Sigmoid colon (tissue), 4 donors: ENCODE results near the gene CDHR5.

Experiments used
- EP300 ChIP-seq, 4 donors: sonication (generic); formaldehyde crosslinking; IDR thresholded peaks; one replicate each; pipeline ENCODE4 v1.6.1; 2017; ENCODE audit warnings: antibody characterized with exemption in 4 of 4
- POLR2A ChIP-seq, 2 donors: fragments of 450-650 bp; IDR thresholded peaks; one replicate each; pipeline ENCODE4 v1.6.1; 2016; ENCODE audit warnings: antibody characterized with exemption in 2 of 2, mild to moderate bottlenecking in 2 of 2, moderate library complexity in 2 of 2
- TF ChIP-seq, protein P1 (sequence below), 4 experiments: fragments of 450-650 bp in 3 of 4; fragments of 200-600 bp in 1 of 4; IDR thresholded peaks; one replicate each; pipeline ENCODE4 v1.5.1; 2016 to 2019; ENCODE audit warnings: antibody characterized with exemption in 4 of 4, mild to moderate bottlenecking in 3 of 4, moderate library complexity in 2 of 4

DNA sequence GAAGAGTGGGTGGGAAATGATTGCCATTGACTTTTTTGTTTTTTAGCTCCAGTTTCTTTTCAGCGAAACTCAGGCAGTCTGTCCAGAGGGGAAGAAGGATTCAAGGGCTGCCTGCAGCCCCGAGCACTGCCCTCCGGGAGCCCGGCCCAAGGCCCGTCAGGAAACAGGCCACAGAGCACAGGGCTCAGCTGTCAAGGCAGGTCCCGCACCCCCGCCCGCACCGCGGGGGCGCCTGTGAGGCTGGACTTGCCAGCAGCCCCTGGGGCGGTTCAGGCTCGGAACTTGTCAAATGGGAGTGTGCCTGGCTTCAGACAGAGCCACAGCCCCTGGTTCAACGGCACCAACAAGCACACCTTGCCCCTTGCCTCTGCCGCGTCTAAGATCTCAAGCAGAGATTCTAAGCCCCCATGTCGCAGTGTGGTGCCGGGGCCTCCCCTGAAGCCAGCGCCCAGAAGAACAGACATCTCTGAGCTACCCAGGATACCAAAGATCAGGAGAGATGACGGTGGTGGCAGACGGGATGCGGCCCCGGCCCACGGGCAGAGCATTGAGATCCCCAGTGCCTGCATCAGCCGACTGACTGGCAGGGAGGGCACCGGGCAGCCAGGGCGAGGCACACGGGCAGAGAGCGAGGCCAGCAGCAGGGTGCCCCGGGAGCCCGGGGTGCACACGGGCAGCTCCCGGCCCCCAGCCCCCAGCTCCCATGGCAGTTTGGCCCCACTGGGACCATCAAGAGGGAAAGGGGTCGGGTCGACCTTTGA lies 17.6 kb downstream of the CDHR5 start:
- TF ChIP-seq EP300 (IDR thresholded peaks at IDR 0.05): no peak
- TF ChIP-seq, protein P1, sequence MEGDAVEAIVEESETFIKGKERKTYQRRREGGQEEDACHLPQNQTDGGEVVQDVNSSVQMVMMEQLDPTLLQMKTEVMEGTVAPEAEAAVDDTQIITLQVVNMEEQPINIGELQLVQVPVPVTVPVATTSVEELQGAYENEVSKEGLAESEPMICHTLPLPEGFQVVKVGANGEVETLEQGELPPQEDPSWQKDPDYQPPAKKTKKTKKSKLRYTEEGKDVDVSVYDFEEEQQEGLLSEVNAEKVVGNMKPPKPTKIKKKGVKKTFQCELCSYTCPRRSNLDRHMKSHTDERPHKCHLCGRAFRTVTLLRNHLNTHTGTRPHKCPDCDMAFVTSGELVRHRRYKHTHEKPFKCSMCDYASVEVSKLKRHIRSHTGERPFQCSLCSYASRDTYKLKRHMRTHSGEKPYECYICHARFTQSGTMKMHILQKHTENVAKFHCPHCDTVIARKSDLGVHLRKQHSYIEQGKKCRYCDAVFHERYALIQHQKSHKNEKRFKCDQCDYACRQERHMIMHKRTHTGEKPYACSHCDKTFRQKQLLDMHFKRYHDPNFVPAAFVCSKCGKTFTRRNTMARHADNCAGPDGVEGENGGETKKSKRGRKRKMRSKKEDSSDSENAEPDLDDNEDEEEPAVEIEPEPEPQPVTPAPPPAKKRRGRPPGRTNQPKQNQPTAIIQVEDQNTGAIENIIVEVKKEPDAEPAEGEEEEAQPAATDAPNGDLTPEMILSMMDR (IDR thresholded peaks at IDR 0.05): no peak
- TF ChIP-seq POLR2A (IDR thresholded peaks at IDR 0.05): no peak
